Smooth muscle cell of the brain vasculature (primary cell): ENCODE measurements around the gene SLC9C2.
"Not testable (repeated sequence)": the region's sequence is repeated elsewhere in the genome, so short reads cannot be mapped to it uniquely, and the experiment has no call there.

Experiments used
- DNase-seq: peaks from one replicate; pipeline ENCODE4 v3.0.0-alpha.2; 2012; ENCODE audit warnings: low read depth, low spot score

SLC9C2 gene

GRCh38 chr1:173530795-173531693 lies 71.8 kb downstream of the SLC9C2 start:
- no peak for DNase-seq

DNA sequence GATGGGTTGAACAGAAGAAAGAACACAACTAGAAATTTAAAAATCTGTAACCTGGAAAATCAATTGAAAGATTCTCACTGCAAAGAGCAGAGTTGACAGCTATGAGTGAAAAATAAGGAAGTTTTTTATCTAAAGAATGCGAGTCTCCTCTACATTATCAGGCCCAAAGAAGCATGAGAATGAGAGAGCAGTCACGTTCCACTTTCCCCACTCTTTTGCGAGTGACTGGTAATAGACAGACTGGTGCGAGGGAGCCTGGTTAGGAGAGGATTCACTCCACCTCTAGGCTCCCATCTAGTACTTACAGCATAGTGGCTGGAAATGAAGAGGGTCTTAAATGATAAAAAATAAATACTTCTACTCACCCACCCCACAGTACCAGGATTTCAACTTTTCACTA lies 73.8 kb downstream of the SLC9C2 start:
- no peak for DNase-seq

GRCh38 chr1:173527151-173527826 lies 75.6 kb downstream of the SLC9C2 start:
- no peak for DNase-seq

DNA sequence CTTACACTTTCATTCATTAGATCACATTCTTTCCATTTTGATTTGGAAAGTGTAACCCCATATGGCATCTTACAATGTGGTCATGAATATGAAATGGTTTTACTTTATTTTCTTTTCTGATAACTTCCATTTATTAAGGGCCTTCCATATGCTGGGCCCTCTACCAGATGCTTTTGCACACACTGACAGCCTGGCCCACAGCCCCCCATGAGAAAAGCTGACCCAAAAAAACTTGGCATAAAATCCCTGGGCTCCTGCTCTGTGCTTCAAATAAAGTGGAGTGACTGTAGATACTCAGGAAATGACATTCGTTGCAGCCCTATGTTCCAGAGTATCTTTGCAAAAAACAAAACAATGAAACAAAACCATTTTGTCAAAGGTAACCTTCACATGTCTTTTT lies 76.9 kb downstream of the SLC9C2 start:
- DNase-seq, result no peak

DNA sequence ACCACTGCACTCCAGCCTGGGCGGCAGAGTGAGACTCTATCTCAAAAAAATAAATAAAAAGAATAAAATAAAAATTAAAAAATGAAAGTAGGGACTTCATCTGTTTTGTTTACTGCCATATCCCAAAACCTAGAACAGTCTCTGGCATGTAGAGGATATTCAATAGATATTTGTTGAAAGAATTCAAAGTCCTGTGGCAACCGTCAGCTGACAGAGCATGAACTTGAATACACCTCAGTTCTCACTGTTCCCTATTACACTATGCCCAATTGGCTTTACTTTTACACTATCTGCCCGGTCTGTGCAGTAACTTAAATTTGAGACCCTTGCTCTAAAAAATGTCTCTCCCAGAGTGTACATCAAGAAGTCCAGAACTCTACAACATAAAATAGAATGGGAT lies 79.5 kb downstream of the SLC9C2 start:
- DNase-seq, result no peak

DNA sequence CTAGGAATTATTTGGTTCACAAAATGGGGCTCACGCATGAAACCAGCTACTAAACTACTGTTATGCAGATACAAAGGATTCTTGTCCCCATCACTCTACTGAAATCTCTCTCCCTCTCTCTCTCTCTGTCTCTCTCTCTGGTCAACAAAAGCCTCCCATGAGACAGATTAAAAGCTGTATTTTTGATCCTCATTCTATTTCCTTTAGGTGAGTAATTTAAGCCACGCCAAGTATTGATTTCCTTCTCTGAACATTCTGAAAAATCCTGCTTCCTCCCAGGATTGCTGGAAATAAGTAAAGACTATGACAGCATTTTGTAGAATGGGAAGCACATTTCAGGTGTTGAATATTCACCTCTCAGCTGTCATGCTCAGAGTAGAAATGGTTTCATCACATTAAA lies 82.1 kb downstream of the SLC9C2 start:
- no peak for DNase-seq

GRCh38 chr1:173514503-173514902 lies 88.4 kb downstream of the SLC9C2 start:
- not testable (repeated sequence) for DNase-seq

DNA sequence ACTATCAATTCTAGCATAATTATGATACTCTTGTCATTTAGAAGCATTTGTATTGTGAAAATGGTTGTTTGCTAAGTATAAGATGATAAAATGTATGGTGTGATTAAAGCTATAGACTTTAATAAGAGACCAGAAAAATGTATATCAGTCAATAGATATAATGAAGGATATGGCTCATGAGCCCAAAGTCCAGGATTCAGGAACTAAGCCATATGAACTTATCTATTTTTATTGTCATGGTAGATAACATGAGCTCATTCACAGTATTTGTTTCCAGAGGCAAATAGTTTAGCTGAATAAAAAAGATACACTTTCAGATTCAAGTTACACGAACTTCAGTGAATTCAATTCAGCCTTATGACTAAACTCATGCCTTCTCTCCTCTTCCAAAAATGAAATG lies 93.1 kb downstream of the SLC9C2 start:
- no peak for DNase-seq

DNA sequence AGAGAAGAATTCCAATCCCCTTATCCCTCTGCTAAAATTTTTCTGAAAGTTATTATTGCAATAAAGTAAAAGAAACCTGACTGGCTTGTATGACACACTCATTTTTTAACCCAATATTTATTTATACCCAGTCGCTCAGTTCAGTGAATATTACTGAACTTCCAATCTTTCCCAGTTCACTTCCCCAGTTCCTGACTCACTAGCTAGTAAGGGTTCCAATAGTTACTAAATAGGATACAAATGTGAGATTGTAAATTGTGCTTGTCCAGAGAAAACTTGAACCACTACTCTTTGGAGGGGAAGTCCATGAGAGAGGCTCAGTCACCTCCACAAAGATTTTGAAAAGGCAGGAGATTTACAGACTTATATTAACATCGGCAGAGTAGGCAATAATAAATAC lies 94.3 kb downstream of the SLC9C2 start:
- no peak for DNase-seq

- DNase-seq, result no peak
Measured at GRCh38 chr1:173507847-173508209, 95.0 kb downstream of the SLC9C2 start.

DNA sequence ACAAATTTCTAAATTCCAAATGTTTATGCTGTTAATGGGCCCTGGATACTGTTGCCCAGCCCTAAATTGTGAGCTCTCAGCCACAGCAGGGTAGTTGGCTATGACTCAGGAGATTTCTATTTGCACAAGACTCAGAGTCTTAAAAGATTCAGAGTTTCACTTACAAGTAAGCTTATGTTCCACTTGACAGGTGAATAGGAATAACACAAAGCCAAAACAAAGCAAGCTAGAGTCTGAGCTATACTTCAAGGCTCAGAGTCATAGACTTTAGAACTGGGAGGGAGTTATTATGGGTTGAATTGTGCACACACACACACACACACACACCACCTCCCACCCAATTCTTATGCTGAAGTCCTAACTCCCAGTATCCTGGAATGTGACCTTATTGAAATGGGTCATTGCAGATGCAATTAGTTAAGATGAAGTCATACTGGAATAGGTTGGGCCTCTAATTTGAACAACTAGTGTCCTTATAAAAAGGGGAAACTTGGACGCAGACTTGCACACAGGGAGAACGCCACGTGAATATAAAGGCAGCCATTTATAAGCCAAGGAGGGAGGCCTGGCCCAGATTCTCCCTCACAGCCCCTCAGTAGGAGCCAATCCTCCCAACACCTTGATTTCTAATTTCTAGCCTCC lies 95.5 kb downstream of the SLC9C2 start:
- peak; percentile 20 for DNase-seq

DNA sequence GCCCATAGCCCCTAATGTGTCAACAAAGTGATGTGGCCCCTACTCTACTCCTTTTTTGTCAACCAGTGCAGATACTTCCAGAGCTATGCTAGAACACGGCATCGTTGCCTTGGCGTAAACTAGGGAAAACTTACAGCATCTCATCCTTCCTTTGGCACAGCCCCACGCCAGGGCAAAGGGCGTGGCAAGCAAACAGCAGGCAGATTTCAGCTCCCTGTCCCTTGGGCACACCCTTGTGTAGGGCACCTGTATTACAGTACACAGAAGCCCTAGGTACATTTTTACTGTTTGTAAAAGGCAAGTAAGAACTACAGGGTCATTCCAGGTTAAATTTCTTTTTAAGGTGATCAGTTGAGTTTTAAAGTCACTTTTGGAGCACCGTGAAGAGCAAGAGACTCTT lies 96.4 kb downstream of the SLC9C2 start:
- DNase-seq, result no peak

- no peak for DNase-seq
Measured at GRCh38 chr1:173505391-173505790, 97.5 kb downstream of the SLC9C2 start.

DNA sequence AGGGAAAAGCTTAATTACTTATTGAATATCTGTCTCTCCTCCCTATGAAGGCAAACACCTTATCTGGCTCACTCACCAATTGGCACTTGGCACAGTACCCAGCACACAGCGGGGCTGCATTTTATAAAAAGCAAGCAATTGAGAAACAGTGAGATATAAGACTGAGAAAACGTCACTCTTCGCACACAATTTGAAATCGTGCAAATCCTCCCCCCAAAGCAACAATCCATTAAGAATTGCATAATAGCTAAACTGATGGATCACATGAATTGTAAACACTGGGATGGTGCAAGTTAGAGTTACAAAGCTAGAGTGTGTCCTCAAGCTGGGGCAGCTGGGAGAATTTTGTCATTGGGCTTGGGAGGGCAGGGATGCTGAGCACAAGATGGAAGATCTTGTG lies 98.6 kb downstream of the SLC9C2 start:
- DNase-seq, result no peak

DNA sequence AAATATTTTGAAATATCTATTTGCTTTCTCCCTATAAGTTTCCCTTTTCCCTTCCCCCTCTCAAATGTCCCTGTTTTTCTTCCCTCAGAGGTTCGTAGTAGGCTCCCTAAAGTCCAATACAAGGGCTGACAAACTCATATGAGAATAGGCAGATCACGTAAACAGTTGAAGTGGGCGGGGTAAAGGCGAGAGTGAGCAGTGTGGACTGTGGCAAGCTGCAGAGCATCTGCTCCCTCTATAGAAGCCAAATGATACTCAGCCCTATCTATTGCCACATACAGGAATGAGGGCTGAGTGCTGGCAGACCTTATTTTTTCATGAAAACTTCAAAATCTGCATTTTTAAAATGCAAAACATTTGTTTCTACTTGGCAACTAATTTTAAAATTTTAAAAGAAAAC lies 99.5 kb downstream of the SLC9C2 start:
- DNase-seq, result no peak

- DNase-seq, result no peak
Measured at GRCh38 chr1:173502104-173502503, 100.8 kb downstream of the SLC9C2 start.

- no peak for DNase-seq
Measured at GRCh38 chr1:173499729-173500128, 103.1 kb downstream of the SLC9C2 start.

- DNase-seq, result no peak
Measured at GRCh38 chr1:173496757-173497320, 106.0 kb downstream of the SLC9C2 start.

- no peak for DNase-seq
Measured at GRCh38 chr1:173495609-173496267, 107.1 kb downstream of the SLC9C2 start.

- not testable (repeated sequence) for DNase-seq
Measured at GRCh38 chr1:173493125-173493524, 109.7 kb downstream of the SLC9C2 start.

DNA sequence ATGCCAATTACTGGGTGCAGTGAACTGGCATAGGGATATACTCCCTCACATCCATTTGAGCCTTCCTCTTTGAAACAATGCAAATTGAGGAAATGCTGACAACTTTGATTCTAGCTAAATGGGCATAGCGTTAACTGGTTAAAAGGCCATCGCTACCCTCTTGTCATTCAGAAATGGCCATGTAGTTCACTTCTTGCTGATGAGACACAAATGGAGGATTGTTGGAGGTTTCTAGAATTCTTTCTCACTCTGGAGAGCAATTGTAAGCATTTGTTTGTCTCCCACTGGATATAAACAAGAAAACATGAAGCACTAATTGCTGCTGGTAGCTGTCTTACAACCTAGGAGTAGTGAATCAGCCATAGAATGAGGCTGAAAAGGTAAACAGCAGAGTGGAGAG lies 111.4 kb downstream of the SLC9C2 start:
- DNase-seq, result no peak

DNA sequence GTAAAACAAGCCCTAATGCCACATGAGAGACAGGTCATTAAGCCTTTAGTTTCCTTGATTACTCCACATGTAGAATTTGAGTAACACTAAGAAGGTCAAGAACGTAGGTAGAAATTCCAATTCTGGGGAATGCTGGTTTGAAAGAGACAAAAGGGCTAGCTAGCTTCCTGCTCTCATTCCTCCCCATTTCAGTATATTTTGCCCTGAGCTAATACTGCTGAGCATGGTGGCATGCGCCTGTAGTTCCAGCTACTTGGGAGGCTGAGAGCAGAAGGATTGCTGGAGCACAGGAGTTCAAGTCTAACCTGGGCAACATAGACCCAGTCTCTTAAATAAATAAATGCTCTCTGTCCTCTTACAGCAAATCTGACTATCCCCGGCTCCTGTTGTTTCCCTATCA lies 112.9 kb downstream of the SLC9C2 start:
- no peak for DNase-seq
